ENCODE results near the gene PACS1.

DNA sequence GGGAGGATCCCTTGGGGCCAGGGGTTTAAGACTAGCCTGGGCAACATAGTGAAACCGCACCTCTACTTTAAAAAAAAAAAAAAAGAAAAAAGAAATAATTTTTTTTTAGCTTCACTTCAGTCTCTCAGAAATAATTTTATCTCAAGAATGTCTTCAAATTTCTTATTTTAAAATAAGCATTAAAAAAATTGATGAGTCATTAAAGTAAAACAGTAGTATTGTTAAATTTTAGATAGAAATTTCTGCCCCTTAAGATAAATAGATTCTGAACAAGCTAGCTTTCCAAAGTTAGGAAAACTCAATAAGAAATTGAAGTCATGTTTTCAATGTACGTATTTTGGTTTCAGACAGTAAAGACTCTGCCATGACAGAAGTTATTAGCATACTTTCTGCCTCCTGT, 7.7 kb upstream of the PACS1 start:
- TF ChIP-seq, protein P1, sequence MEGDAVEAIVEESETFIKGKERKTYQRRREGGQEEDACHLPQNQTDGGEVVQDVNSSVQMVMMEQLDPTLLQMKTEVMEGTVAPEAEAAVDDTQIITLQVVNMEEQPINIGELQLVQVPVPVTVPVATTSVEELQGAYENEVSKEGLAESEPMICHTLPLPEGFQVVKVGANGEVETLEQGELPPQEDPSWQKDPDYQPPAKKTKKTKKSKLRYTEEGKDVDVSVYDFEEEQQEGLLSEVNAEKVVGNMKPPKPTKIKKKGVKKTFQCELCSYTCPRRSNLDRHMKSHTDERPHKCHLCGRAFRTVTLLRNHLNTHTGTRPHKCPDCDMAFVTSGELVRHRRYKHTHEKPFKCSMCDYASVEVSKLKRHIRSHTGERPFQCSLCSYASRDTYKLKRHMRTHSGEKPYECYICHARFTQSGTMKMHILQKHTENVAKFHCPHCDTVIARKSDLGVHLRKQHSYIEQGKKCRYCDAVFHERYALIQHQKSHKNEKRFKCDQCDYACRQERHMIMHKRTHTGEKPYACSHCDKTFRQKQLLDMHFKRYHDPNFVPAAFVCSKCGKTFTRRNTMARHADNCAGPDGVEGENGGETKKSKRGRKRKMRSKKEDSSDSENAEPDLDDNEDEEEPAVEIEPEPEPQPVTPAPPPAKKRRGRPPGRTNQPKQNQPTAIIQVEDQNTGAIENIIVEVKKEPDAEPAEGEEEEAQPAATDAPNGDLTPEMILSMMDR (IDR thresholded peaks at IDR 0.05; ENCODE audit: insufficient read depth, low read depth, low read length): no peak
- no peak for TF ChIP-seq EZH2 (IDR thresholded peaks at IDR 0.05; ENCODE audit: insufficient read depth, low read length)

All from astrocyte (in vitro differentiated cells and primary cell).